Right atrium auricular region (tissue), 2 donors: ENCODE measurements around the gene FUT9. TPM values are rescaled to one million over a fixed set of nuclear protein-coding genes. Genes with fewer than 3 reads are reported as not detected.

Experiments
- DNase-seq: peaks from one replicate; pipeline ENCODE4 v3.0.0-alpha.2; 2019; ENCODE audit warnings: low spot score
- H3K27ac ChIP-seq, 2 donors: fragments of 200-600 bp; sonication (generic); 1 replicate in 1 of 2; 2 replicates in 1 of 2; pipeline ENCODE4 v1.5.1; 2016 to 2019
- H3K27me3 ChIP-seq, 2 donors: fragments of 200-600 bp; sonication (generic); one replicate each; pipeline versions ENCODE4 v1.5.1 to v1.6.0; 2017 to 2019
- H3K36me3 ChIP-seq: fragments of 200-600 bp; sonication (generic); one replicate; pipeline ENCODE4 v1.5.1; 2016
- H3K4me1 ChIP-seq, 2 donors: fragments of 200-600 bp; sonication (generic); one replicate each; pipeline versions ENCODE4 v1.5.1 to v1.6.0; 2017 to 2019
- H3K4me3 ChIP-seq, 2 donors: fragments of 200-600 bp; sonication (generic); 1 replicate in 1 of 2; 2 replicates in 1 of 2; pipeline ENCODE4 v1.5.1; 2017 to 2019; ENCODE audit warnings: mild to moderate bottlenecking in 1 of 2, moderate library complexity in 1 of 2
- H3K9me3 ChIP-seq, 2 donors: fragments of 200-600 bp; sonication (generic); one replicate each; pipeline ENCODE4 v1.5.1; 2019
- total RNA-seq, 2 donors: library from RNA; depleted of rRNA; stranded (reverse); fragments of >200 nt; gene quantifications; one replicate each; pipeline ENCODE4 v1.1.0, GENCODE V29; 2016
- TF ChIP-seq, protein P1 (sequence below), 2 donors: fragments of 200-600 bp; sonication (generic); IDR thresholded peaks; one replicate each; pipeline ENCODE4 v1.5.1; 2019; ENCODE audit warnings: antibody characterized with exemption in 2 of 2

The FUT9 gene
- total RNA-seq, 2 donors from 2014 or later = not detected

DNA sequence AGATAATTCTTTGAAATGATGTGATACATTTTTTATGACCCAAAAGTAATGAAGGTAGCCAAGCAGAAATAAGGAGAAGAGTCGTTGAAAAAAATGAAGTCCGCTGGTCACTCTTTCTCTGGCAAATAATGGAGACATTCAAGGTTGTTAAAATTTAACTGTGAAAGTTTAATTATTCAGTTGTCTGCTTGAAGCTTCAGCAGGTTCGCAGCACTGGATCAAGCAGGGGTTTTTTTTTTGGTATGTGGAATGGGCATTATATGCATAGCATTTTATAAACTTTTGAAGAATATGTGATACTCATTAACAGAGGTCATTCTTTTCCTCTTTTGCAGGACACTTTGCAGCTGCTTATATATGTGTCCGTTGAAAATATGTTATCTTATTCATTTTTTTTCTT is 21.6 kb upstream of the FUT9 start:
- no peak for DNase-seq
- Histone ChIP-seq H3K9me3 (peaks cover 0 to 17% of the 10 kb centered on the region in 2 donors), H3K4me1 (no peaks in the 10 kb centered on the region), H3K27me3 (no peaks in the 10 kb centered on the region), H3K27ac (no peak overlapping the region), H3K4me3 (no peak overlapping the region), H3K36me3 (no peaks in the 10 kb centered on the region)
- TF ChIP-seq, protein P1, sequence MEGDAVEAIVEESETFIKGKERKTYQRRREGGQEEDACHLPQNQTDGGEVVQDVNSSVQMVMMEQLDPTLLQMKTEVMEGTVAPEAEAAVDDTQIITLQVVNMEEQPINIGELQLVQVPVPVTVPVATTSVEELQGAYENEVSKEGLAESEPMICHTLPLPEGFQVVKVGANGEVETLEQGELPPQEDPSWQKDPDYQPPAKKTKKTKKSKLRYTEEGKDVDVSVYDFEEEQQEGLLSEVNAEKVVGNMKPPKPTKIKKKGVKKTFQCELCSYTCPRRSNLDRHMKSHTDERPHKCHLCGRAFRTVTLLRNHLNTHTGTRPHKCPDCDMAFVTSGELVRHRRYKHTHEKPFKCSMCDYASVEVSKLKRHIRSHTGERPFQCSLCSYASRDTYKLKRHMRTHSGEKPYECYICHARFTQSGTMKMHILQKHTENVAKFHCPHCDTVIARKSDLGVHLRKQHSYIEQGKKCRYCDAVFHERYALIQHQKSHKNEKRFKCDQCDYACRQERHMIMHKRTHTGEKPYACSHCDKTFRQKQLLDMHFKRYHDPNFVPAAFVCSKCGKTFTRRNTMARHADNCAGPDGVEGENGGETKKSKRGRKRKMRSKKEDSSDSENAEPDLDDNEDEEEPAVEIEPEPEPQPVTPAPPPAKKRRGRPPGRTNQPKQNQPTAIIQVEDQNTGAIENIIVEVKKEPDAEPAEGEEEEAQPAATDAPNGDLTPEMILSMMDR (IDR thresholded peaks at IDR 0.05) = no peak

DNA sequence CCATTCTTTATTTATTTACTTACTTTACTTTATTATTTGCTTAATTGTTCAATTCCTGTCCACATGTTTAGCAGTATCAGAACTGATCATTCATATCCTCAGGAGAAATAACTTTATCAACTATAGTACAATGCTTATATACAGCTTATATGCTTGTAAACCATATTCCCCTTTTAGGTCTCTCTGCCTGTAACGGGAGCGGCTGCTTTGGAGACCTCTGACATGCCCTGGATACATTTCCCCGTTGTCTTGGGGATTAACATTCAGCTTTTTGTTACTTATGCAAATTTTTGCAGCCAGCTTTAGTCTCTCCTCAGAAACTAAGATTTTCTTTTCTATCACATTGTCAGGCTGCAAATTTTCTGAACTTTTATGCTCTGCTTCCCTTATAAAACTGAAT is 17.6 kb upstream of the FUT9 start:
- Histone ChIP-seq H3K9me3 (no peaks in the 10 kb centered on the region), H3K36me3 (no peaks in the 10 kb centered on the region), H3K27me3 (no peaks in the 10 kb centered on the region), H3K4me1 (no peaks in the 10 kb centered on the region), H3K4me3 (no peak overlapping the region), H3K27ac (no peak overlapping the region)
- DNase-seq = no peak
- TF ChIP-seq, protein P1 (IDR thresholded peaks at IDR 0.05) = no peak

- no peak overlapping the region for H3K27ac ChIP-seq
- DNase-seq = no peak
- no peaks in the 10 kb centered on the region for H3K27me3 ChIP-seq
- no peak overlapping the region for H3K4me3 ChIP-seq
- no peaks in the 10 kb centered on the region for H3K4me1 ChIP-seq
- H3K9me3 ChIP-seq = no peaks in the 10 kb centered on the region
- H3K36me3 ChIP-seq = no peaks in the 10 kb centered on the region
- TF ChIP-seq, protein P1 (IDR thresholded peaks at IDR 0.05) = no peak
Measured at GRCh38 chr6:96001891-96002575, 13.7 kb upstream of the FUT9 start.

- TF ChIP-seq, protein P1 (IDR thresholded peaks at IDR 0.05) = no peak
- no peak for DNase-seq
- H3K36me3 ChIP-seq = no peaks in the 10 kb centered on the region
- H3K9me3 ChIP-seq = no peaks in the 10 kb centered on the region
- H3K4me1 ChIP-seq = no peaks in the 10 kb centered on the region
- no peak overlapping the region for H3K27ac ChIP-seq
- no peaks in the 10 kb centered on the region for H3K27me3 ChIP-seq
- no peak overlapping the region for H3K4me3 ChIP-seq
Measured at GRCh38 chr6:96002576-96002910, 13.2 kb upstream of the FUT9 start.

DNA sequence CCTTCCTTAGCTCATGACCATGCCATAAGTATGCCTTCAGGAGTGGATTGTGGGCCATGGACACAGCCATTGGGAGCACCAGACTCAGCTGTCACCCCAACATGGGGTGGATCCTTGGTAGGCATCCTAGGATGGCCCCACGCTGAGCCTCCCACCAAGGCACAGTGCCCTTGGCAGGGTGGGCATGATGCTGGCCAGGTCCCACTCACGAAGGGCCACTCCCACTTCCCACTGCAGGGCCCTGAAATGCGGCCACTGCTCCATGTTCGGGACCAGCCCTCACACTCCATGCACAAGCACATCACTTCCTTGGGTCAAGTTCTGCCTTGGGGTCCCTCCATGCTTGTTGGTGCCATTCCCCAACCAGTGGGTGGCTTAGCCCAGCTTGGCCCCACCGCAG is 12.9 kb upstream of the FUT9 start:
- Histone ChIP-seq H3K27ac (no peak overlapping the region), H3K4me3 (no peak overlapping the region), H3K4me1 (no peaks in the 10 kb centered on the region), H3K9me3 (no peaks in the 10 kb centered on the region), H3K27me3 (no peaks in the 10 kb centered on the region), H3K36me3 (no peaks in the 10 kb centered on the region)
- no peak for DNase-seq
- TF ChIP-seq, protein P1 (IDR thresholded peaks at IDR 0.05) = no peak

GRCh38 chr6:96007663-96008062 is 8.1 kb upstream of the FUT9 start:
- Histone ChIP-seq H3K9me3 (no peaks in the 10 kb centered on the region), H3K4me1 (no peaks in the 10 kb centered on the region), H3K36me3 (no peaks in the 10 kb centered on the region), H3K4me3 (no peak overlapping the region), H3K27ac (no peak overlapping the region), H3K27me3 (no peaks in the 10 kb centered on the region)
- TF ChIP-seq, protein P1 (IDR thresholded peaks at IDR 0.05) = no peak
- DNase-seq = no peak
